OCI-LY7 (cell line): ENCODE measurements around the gene FHIT. TPM values are rescaled to one million over a fixed set of nuclear protein-coding genes. Genes with fewer than 3 reads are reported as not detected.

Source experiments
- BruUV-seq: library from RNA; stranded (reverse); fragments of 400-500 nt; replicated peaks from 2 replicates; lab custom pipeline; 2021; lab: Mats Ljungman, UMichigan
- CTCF ChIA-PET: fragments of 300-600 bp; sonication (Branson Sonifier 250); formaldehyde crosslinking; loops from one replicate; lab custom pipeline; 2022; ENCODE audit warnings: antibody characterized with exemption; ENCODE audit not compliant: unreplicated experiment; lab: Charles Lee
- POLR2A ChIA-PET: fragments of 300-600 bp; sonication (Branson Sonifier 250); formaldehyde crosslinking; loops from one replicate; lab custom pipeline; 2022; ENCODE audit warnings: antibody characterized with exemption; lab: Charles Lee
- DNase-seq: peaks from one replicate; pipeline ENCODE4 v3.0.0-alpha.2; 2015; ENCODE audit warnings: low spot score
- H2AFZ ChIP-seq: fragments of 200-600 bp; sonication (generic), shearing (Covaris generic); 2 replicates; pipeline ENCODE4 v1.6.1; 2014; ENCODE audit warnings: mild to moderate bottlenecking, antibody characterized with exemption, low read length, moderate library complexity
- H3K27ac ChIP-seq: fragments of 200-600 bp; sonication (generic); 2 replicates; pipeline ENCODE4 v1.5.1; 2014; ENCODE audit warnings: mixed run types, low read depth, mild to moderate bottlenecking, moderate library complexity, low read length, inconsistent platforms; ENCODE audit not compliant: poor library complexity, severe bottlenecking
- H3K36me3 ChIP-seq: fragments of 200-600 bp; sonication (generic); 2 replicates; pipeline ENCODE4 v1.6.1; 2014; ENCODE audit warnings: mild to moderate bottlenecking, antibody characterized with exemption, low read length, moderate library complexity, mixed read lengths; ENCODE audit not compliant: insufficient read depth
- H3K4me1 ChIP-seq: fragments of 200-600 bp; sonication (generic); 2 replicates; pipeline ENCODE4 v1.5.1; 2014; ENCODE audit warnings: mild to moderate bottlenecking, low read length; ENCODE audit not compliant: insufficient read depth, poor library complexity, severe bottlenecking
- H3K4me2 ChIP-seq: fragments of 200-600 bp; sonication (generic); 2 replicates; pipeline ENCODE4 v1.6.1; 2014; ENCODE audit warnings: mild to moderate bottlenecking, low read length
- H3K4me3 ChIP-seq: fragments of 200-600 bp; sonication (generic); 2 replicates; pipeline ENCODE4 v1.5.1; 2014; ENCODE audit warnings: mild to moderate bottlenecking, low read depth, low read length; ENCODE audit not compliant: poor library complexity, severe bottlenecking
- H3K79me2 ChIP-seq: fragments of 200-600 bp; sonication (generic); 2 replicates; pipeline ENCODE4 v1.6.1; 2016; ENCODE audit warnings: low read depth, mild to moderate bottlenecking, low read length, moderate library complexity, mixed read lengths; ENCODE audit not compliant: insufficient read depth
- H3K9me2 ChIP-seq: fragments of 200-600 bp; sonication (generic); 2 replicates; pipeline ENCODE4 v1.6.1; 2016; ENCODE audit warnings: mild to moderate bottlenecking, low read length, mixed read lengths; ENCODE audit not compliant: insufficient read depth
- H3K9me3 ChIP-seq: fragments of 200-600 bp; sonication (generic); 2 replicates; pipeline ENCODE4 v1.6.1; 2014; ENCODE audit warnings: mild to moderate bottlenecking, mixed run types, low read length, mixed read lengths
- H4K20me1 ChIP-seq: fragments of 200-600 bp; sonication (generic); 2 replicates; pipeline ENCODE4 v1.6.1; 2014; ENCODE audit warnings: mild to moderate bottlenecking, antibody characterized with exemption, low read length, moderate library complexity, mixed read lengths; ENCODE audit not compliant: insufficient read depth
- CTCF ChIP-seq: fragments of 200-600 bp; sonication (generic); conservative IDR thresholded peaks from 2 replicates; pipeline ENCODE4 v1.5.1; 2014; ENCODE audit warnings: mild to moderate bottlenecking, antibody characterized with exemption, low read length, moderate library complexity, mixed read lengths
- EZH2phosphoT487 ChIP-seq: fragments of 200-600 bp; sonication (generic); IDR thresholded peaks from 2 replicates; pipeline ENCODE4 v1.6.1; 2018; ENCODE audit warnings: low read depth, borderline replicate concordance, mild to moderate bottlenecking, mixed run types, antibody characterized with exemption, low read length, moderate library complexity, mixed read lengths
- intact Hi-C: fragments of 100-400 bp; cut with micrococcal nuclease; formaldehyde crosslinking; loops from one replicate; pipeline ENCODE4 v1.10.0; 2022; ENCODE audit not compliant: unreplicated experiment
- total RNA-seq, 2 experiments: library from RNA; depleted of rRNA in 1 of 2; stranded (reverse); fragments of >200 nt in 1 of 2; shearing (Covaris generic) in 1 of 2; gene quantifications; 2 replicates each; pipeline ENCODE4 v1.2.3, GENCODE V29; 2014 to 2022

Gene FHIT
- total RNA-seq, 2 experiments from 2014 or later = 5.0 to 10.9 TPM

GRCh38 chr3:59709702-59710553 lies 1541.3 kb downstream of the FHIT start:
- Histone ChIP-seq H2AFZ (no peak overlapping the region), H4K20me1 (no peaks in the 10 kb centered on the region), H3K4me3 (no peak overlapping the region), H3K9me3 (no peaks in the 10 kb centered on the region), H3K9me2 (no peaks in the 10 kb centered on the region), H3K4me2 (no peak overlapping the region), H3K4me1 (no peaks in the 10 kb centered on the region), H3K79me2 (no peaks in the 10 kb centered on the region), H3K36me3 (no peaks in the 10 kb centered on the region), H3K27ac (no peak overlapping the region)
- no peak for DNase-seq
- POLR2A ChIA-PET = interaction anchor here (0.6 kb wide), 1 partner anchor 87 kb away, joined by 4 read pairs; no protein-coding TSS in a partner anchor
- no TSS peak for BruUV-seq
- CTCF ChIA-PET = no interaction called here
- intact Hi-C loops = no loop called here
- TF ChIP-seq EZH2phosphoT487 (no peak), CTCF (no peak)

- intact Hi-C loops = no loop called here
- CTCF ChIA-PET = no interaction called here
- TF ChIP-seq EZH2phosphoT487 (no peak), CTCF (no peak)
Observed at GRCh38 chr3:59708202-59708601, 1543.0 kb downstream of the FHIT start.

GRCh38 chr3:59704292-59704691 lies 1547.0 kb downstream of the FHIT start:
- BruUV-seq = no TSS peak
- no peak overlapping the region for H3K27ac ChIP-seq
- ChIA-PET POLR2A (no interaction called here), CTCF (no interaction called here)
- H4K20me1 ChIP-seq = no peaks in the 10 kb centered on the region
- DNase-seq = no peak
- no peak overlapping the region for H3K4me2 ChIP-seq
- H2AFZ ChIP-seq = no peak overlapping the region
- TF ChIP-seq EZH2phosphoT487 (no peak), CTCF (no peak)
- H3K36me3 ChIP-seq = no peaks in the 10 kb centered on the region
- H3K4me3 ChIP-seq = no peak overlapping the region
- no peaks in the 10 kb centered on the region for H3K9me3 ChIP-seq
- no peaks in the 10 kb centered on the region for H3K4me1 ChIP-seq
- H3K79me2 ChIP-seq = no peaks in the 10 kb centered on the region
- intact Hi-C loops = no loop called here
- no peaks in the 10 kb centered on the region for H3K9me2 ChIP-seq

More at GRCh38 chr3:59708202-59708601, 1543.0 kb downstream of the FHIT start:
- H3K36me3 ChIP-seq = no peaks in the 10 kb centered on the region
- H3K4me3 ChIP-seq = no peak overlapping the region
- no peak overlapping the region for H2AFZ ChIP-seq
- no peak overlapping the region for H3K4me2 ChIP-seq
- no peaks in the 10 kb centered on the region for H3K4me1 ChIP-seq
- no TSS peak for BruUV-seq
- H3K79me2 ChIP-seq = no peaks in the 10 kb centered on the region
- H3K27ac ChIP-seq = no peak overlapping the region
- H3K9me3 ChIP-seq = no peaks in the 10 kb centered on the region
- H4K20me1 ChIP-seq = no peaks in the 10 kb centered on the region
- POLR2A ChIA-PET = no interaction called here
- no peak for DNase-seq
- H3K9me2 ChIP-seq = no peaks in the 10 kb centered on the region
